Measurements from ENCODE around the gene OXTR.
"Not testable (repeated sequence)": the region's sequence is repeated elsewhere in the genome, so short reads cannot be mapped to it uniquely, and the experiment has no call there.

The OXTR gene

DNA sequence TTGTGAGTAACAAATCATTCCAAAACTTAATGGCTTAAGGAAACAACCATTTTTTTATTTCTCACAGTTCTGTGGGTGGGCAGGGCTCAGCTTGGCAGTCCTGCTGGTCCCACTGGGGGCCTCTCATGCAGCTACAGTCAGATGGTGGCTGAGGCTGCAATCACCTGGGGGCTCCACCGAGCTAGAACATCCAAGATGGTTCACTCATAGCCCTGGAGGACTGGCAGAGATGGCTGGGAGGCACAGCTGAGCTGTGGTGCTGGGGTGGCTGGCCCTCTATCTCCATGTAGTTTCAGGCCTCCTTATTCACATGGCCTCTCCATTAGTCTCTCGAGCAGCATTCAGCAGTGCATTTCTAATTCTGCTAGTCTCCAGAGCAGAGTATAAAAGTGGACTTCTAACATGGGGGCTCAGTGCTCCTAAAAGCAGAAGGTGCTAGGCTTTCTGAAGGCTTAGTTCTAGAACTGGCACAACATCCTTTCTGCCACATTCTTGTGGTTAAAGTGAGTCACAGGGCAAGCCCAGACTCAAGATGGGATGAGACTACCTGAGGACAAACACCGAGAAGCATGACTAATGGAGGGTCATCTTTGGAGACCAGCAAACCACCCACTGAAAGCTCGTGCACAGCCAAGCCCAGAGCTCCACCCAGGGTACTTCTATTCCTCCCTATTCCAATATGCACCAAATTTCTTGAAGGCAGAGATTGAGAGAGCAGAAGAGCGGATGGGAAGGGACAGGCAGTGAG is 29.5 kb downstream of the OXTR start:
- no peak for DNase-seq

- no peak for DNase-seq
Measured at GRCh38 chr3:8738639-8739038, 30.8 kb downstream of the OXTR start.

DNA sequence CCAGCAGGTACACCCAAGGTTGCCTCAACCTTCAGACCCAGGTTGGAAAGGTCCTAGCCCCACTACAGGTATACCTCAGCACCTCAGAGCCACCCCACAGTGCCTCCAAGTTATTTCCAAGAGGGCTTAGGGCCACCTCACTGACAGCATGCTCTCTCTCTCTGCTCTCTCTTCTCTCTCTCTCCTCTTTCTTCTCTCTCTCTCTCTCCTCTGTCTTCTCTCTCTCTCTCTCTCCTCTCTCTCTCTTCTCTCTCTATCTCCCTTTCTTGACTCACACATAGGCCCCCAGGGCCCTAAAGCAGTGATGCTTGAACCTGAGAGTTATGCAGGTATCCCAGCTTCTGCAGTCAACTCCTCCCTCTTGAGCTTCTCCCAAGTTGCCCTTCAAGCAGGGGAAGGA is 31.6 kb downstream of the OXTR start:
- DNase-seq, result no peak

GRCh38 chr3:8737301-8737700 is 32.1 kb downstream of the OXTR start:
- no peak for DNase-seq

DNA sequence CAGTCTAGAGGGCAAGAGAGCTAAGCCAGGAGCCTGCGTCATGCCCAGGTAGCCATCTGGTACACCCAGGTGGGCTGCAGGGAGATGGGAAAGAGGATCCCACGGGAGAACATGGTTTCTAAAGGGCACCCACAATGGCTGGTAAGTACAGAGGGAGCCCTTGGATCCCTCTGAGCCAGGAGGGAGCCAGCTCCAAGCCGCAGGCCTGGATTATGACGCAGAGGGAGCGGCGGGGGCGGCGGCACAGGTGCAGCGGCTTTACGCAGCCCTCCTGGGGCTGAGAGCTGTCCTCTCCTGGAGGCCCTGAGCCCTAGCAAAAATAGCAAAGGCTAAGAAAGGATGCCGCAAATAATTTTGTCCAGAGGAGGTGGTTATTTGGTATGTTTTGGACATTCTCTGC is 33.0 kb downstream of the OXTR start:
- DNase-seq, result no peak

GRCh38 chr3:8734908-8735307 is 34.5 kb downstream of the OXTR start:
- DNase-seq, result no peak

- no peak for DNase-seq
Measured at GRCh38 chr3:8734137-8734878, 35.1 kb downstream of the OXTR start.

DNA sequence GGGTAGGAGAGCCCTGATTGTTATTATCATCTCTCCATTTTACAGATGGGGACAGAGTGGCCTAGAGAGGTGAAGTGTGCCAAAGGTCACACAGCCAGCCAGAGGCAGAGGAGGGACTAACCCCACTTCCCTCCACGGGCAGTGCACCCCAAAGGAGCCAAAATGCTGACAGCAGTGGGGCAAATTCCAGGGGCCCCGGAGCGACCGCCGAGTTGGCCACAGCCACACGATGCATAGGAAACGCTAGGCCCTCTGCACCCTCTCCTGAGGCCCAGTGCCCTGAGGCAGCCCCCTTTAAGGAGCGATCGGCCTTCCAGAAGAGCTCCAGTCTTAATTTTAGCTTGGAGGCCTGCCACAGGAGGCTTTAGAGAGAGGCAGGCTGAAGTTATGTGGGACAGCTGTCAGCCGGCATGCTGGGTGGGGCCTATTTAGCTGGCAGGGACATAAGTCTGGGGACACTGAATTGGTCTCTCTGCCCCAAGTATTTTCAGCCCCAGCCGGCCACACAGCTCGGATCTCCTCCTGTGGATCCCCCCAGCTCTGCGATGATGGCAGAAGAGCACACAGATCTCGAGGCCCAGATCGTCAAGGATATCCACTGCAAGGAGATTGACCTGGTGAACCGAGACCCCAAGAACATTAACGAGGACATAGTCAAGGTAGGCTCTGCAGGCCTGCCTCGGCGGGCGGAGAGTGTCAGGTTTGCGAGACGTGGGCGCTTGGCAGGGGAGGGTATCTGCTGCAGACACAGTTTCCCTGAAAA is 35.9 kb downstream of the OXTR start, which contains the start of gene CAV3:
Gene CAV3, plus strand, starts transcription at position 471 of the 763 bp plus-strand sequence. Its CDS starts 75 bp downstream, at position 546.
- DNase-seq, result peak; percentile 77

- DNase-seq, result no peak
Measured at GRCh38 chr3:8732413-8732812, 37.0 kb downstream of the OXTR start.

- DNase-seq, result no peak
Measured at GRCh38 chr3:8730656-8731055, 38.8 kb downstream of the OXTR start.

- no peak for DNase-seq
Measured at GRCh38 chr3:8729479-8729878, 39.9 kb downstream of the OXTR start.

DNA sequence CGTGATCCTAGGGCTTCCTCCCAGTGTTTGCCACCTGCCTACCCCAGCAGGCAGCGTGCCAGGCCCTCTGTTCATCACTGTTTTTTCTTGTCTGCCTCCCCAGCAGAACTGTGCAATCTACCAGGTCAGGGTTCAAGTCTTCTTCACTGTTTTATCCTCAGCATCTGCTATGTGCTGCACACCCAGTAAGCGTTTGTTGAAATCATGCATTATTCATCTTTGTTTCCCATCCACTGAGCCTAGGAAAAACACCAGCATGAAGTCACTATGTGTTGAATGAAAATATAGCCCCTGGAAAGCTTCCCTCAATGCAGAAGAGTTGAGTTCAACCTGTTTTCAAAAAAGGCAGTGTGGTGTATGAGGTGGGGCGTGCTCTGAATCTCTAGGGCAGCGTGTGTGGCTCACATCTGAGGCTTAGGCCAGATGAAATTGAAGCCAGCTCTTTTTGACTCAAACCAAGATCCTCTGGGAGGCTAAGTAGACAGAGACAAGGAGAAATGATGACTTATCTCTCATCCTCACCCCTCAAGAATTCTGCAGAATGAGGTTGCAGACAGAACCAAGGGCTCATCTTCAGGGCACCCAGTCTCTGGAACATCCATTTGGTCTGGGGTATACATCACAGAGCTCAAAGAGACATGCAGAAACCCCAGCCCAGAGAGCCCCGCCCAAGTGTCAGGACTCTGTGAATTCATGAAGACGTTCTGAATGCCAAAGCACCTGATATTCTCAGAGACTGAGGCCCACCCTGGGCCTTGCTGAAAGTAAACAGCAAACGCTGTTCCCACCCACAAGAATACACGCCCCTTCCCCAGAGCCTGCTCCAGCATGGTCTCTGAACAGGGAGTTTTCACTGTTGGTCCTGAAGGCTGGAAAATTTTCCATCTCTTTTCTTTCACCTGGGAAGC is 41.6 kb downstream of the OXTR start:
- DNase-seq, result no peak

- DNase-seq, result no peak
Measured at GRCh38 chr3:8724108-8724752, 45.2 kb downstream of the OXTR start.

DNA sequence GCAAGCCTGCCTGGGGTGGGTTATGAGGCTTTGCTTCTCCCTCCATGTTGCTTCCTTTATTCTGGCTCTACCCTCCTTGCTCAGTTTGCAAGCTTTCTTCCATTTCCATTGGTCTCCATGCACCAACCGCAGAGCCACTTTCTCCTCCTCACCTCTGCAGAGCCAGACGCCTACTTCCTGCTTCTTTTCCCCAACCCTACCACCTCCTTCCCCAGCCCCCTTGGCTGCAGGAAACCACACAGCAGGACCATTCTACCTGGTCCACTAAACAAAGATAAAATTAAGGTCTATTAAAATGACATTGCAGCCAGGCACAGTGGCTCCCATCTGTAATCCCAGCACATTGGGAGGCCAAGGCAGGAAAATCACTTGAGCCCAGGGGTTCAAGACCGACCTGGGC is 45.8 kb downstream of the OXTR start:
- DNase-seq, result no peak

DNA sequence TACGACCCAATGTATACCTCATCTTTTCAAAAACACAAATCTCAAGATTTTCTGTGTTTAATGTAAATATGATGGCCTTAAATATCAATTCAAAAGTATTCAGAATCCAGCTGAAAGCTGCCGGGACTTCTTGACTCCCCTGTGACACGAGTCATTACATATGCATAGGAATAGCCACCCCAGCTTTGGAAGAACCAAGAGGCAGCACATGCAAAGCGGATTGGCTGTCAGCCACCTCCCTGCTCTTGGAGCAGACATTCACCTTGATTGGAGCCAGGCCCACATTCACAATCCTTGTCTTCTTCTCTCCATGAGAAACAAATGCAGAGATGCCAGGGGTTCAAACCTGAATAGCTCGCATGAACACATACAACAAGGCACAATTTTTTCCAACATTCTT is 46.6 kb downstream of the OXTR start:
- no peak for DNase-seq

- not testable (repeated sequence) for DNase-seq
Measured at GRCh38 chr3:8715757-8716156, 53.7 kb downstream of the OXTR start.

DNA sequence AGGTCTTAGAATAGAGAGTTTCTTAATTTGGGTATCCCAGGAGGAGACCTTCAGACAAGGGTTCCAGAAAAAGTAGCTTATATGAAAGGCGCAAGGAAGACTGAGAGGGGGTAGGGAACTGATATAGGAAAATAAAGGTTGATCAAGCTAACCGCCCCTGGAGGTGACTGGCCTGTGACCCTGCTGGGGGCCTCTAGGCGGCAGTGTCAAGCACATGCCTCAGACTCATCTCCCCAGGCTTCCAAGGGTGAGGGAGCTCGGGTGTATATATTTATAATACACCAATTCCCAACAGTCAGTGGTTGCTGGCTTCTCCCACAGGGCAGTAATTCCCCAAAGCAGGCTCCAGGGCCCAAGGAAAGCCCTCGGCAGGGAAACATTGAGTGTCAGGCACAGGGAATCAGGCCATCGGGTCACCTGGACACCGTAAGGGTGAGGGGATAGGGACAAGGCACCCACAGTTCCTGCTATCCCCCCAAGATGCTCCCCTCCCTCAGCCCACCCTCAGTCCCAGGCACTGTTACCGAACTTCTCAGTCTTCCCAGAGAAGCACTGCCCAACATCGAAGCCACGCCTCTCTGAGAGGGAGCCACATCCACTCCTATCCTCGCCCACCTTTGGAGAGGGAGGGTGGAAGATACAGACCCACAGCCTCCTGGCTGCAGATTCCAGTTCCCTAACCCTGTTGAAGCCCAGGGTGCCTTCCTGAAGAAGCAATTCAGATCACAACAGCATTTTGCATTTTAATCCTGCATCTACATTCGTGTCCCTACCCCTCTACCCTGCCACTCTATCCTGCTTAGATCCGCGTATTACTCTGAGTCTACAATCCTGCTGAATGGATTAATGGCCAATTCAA is 55.3 kb downstream of the OXTR start:
- no peak for DNase-seq

GRCh38 chr3:8712908-8713255 is 56.5 kb downstream of the OXTR start:
- no peak for DNase-seq

DNA sequence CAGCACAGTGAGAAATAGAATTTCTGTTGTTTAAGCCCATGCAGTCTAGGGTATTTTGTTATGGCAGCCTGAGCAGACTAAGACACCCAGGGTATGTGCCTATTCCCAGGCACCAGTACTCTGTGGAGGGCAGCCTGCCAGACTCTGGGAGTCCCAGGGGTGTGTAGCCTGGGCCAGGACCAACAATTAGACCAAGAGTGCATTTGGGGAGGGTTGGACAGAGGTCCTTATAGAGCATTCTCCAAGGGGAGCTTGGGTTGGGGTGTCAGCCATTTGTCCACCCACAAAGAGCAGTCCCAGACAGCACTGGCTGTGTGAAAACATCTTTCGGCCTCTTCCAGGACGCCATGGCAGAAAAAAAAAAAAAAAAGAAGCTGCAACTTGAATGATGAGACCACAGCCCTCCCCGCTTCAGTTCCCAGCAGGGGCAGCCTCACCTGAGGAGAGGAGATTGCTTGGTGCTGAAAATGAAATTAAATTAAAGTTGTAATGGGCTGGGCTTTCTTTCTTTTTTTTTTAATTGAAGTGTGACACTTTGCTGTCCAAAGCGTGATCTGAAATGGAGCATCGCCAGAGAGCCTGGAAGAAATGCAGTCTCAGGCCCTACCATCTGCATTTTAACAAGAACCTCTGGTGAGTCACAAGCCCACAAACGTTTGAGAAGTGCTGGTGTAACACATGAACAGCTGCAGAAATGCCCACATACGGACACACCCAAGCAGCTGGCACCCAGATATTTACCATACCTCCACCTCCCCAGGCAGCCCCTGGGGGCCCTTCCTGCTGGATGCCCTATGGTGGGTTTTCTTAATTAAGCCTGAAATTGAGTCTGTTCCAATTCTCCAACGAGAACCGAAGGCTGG is 57.1 kb downstream of the OXTR start:
- DNase-seq, result peak; percentile 48

Data from right hindlimb (tissue), 1 donor.